WTC11 (cell line): ENCODE measurements around the gene PROC. TPM values are rescaled to one million over a fixed set of nuclear protein-coding genes. Genes with fewer than 3 reads are reported as not detected.

Experiments used
- ATAC-seq: fragments of 200-7000 bp; cut with Tn5 transposase; 2 replicates; pipeline ENCODE4 v1.10.0; 2021; ENCODE audit warnings: mild to moderate bottlenecking, moderate library complexity
- CTCF ChIA-PET: fragments of 300-600 bp; sonication (Branson Sonifier 250); formaldehyde crosslinking; loops from one replicate; lab custom pipeline; 2021; ENCODE audit warnings: antibody characterized with exemption; lab: Charles Lee
- POLR2A ChIA-PET: fragments of 350-600 bp; sonication (Branson Sonifier 250); formaldehyde crosslinking; loops from one replicate; lab custom pipeline; 2021; ENCODE audit warnings: antibody characterized with exemption; lab: Charles Lee
- DNase-seq: peaks from one replicate; pipeline ENCODE4 v3.0.0; 2021; ENCODE audit warnings: low spot score
- H3K27ac Mint-ChIP-seq: 2 replicates; pipeline ENCODE4 v1.8.0; 2021; ENCODE audit warnings: mixed read lengths
- H3K27me3 Mint-ChIP-seq: 2 replicates; pipeline ENCODE4 v1.8.0; 2021; ENCODE audit warnings: low read depth, mild to moderate bottlenecking, moderate library complexity, mixed read lengths
- H3K36me3 Mint-ChIP-seq: 2 replicates; pipeline ENCODE4 v1.8.0; 2021; ENCODE audit warnings: mixed read lengths
- H3K4me1 Mint-ChIP-seq: 2 replicates; pipeline ENCODE4 v1.8.0; 2022; ENCODE audit warnings: mixed read lengths
- H3K4me3 Mint-ChIP-seq: 2 replicates; pipeline ENCODE4 v1.8.0; 2021; ENCODE audit warnings: mild to moderate bottlenecking, moderate library complexity, mixed read lengths
- H3K9me3 Mint-ChIP-seq: 2 replicates; pipeline ENCODE4 v1.8.0; 2021; ENCODE audit warnings: mixed read lengths
- CREM ChIP-seq: sonication (generic); formaldehyde crosslinking; IDR thresholded peaks from 2 replicates; pipeline ENCODE4 v1.8.1; 2022; ENCODE audit warnings: mild to moderate bottlenecking, missing genetic modification reagents, moderate library complexity
- E2F4 ChIP-seq: sonication (generic); formaldehyde crosslinking; IDR thresholded peaks from 2 replicates; pipeline ENCODE4 v1.8.1; 2022; ENCODE audit warnings: low read depth, mild to moderate bottlenecking, moderate library complexity, missing genetic modification reagents, borderline replicate concordance
- EMX1 ChIP-seq: fragments of 250-450 bp; sonication (Bioruptor Pico); IDR thresholded peaks from 2 replicates; pipeline ENCODE4 v1.8.0; 2021; ENCODE audit warnings: mild to moderate bottlenecking
- GRHL2 ChIP-seq: fragments of 250-450 bp; sonication (Bioruptor Pico); IDR thresholded peaks from 2 replicates; pipeline ENCODE4 v1.8.0; 2022; ENCODE audit warnings: mild to moderate bottlenecking, moderate library complexity; ENCODE audit not compliant: insufficient replicate concordance, severe bottlenecking
- GTF2I ChIP-seq: fragments of 250-450 bp; sonication (Bioruptor Pico); conservative IDR thresholded peaks from 2 replicates; pipeline ENCODE4 v1.4.0; 2021; ENCODE audit warnings: mild to moderate bottlenecking
- HMGA2 ChIP-seq: fragments of 250-450 bp; sonication (Bioruptor Pico); IDR thresholded peaks from 2 replicates; pipeline ENCODE4 v1.4.0; 2021; ENCODE audit warnings: mild to moderate bottlenecking, moderate library complexity
- IRF2 ChIP-seq: sonication (generic); formaldehyde crosslinking; IDR thresholded peaks from 2 replicates; pipeline ENCODE4 v1.8.0; 2022; ENCODE audit warnings: low read depth, missing genetic modification reagents, borderline replicate concordance
- KAT7 ChIP-seq: sonication (generic); formaldehyde crosslinking; IDR thresholded peaks from 2 replicates; pipeline ENCODE4 v1.8.1; 2023; ENCODE audit warnings: missing genetic modification reagents, mild to moderate bottlenecking, borderline replicate concordance
- MYBL2 ChIP-seq: sonication (generic); formaldehyde crosslinking; IDR thresholded peaks from 2 replicates; pipeline ENCODE4 v1.8.1; 2023; ENCODE audit warnings: mild to moderate bottlenecking, moderate library complexity, missing genetic modification reagents
- NR1H2 ChIP-seq: sonication (generic); formaldehyde crosslinking; IDR thresholded peaks from 2 replicates; pipeline ENCODE4 v1.9.0; 2021; ENCODE audit warnings: mild to moderate bottlenecking, moderate library complexity, missing genetic modification reagents
- OVOL2 ChIP-seq: fragments of 250-450 bp; sonication (Bioruptor Pico); IDR thresholded peaks from 2 replicates; pipeline ENCODE4 v1.9.0; 2021; ENCODE audit warnings: mild to moderate bottlenecking, borderline replicate concordance
- PREB ChIP-seq: sonication (generic); formaldehyde crosslinking; IDR thresholded peaks from 2 replicates; pipeline ENCODE4 v1.8.1; 2022; ENCODE audit warnings: mild to moderate bottlenecking, missing genetic modification reagents, moderate library complexity, borderline replicate concordance
- SP1 ChIP-seq: sonication (generic); formaldehyde crosslinking; conservative IDR thresholded peaks from 2 replicates; pipeline ENCODE4 v1.8.1; 2022; ENCODE audit warnings: missing genetic modification reagents
- TP53 ChIP-seq: sonication (generic); formaldehyde crosslinking; IDR thresholded peaks from 2 replicates; pipeline ENCODE4 v1.8.1; 2023; ENCODE audit warnings: mild to moderate bottlenecking, missing genetic modification reagents
- ZBTB21 ChIP-seq: sonication (generic); formaldehyde crosslinking; IDR thresholded peaks from 2 replicates; pipeline ENCODE4 v1.8.1; 2023; ENCODE audit warnings: mild to moderate bottlenecking, missing genetic modification reagents, borderline replicate concordance
- ZMAT4 ChIP-seq: fragments of 250-450 bp; sonication (Bioruptor Pico); IDR thresholded peaks from 2 replicates; pipeline ENCODE4 v1.9.0; 2021; ENCODE audit warnings: mild to moderate bottlenecking
- ZNF121 ChIP-seq: sonication (generic); formaldehyde crosslinking; IDR thresholded peaks from 2 replicates; pipeline ENCODE4 v1.8.0; 2023; ENCODE audit warnings: missing genetic modification reagents
- ZNF219 ChIP-seq: sonication (generic); formaldehyde crosslinking; IDR thresholded peaks from 2 replicates; pipeline ENCODE4 v1.8.0; 2023; ENCODE audit warnings: missing genetic modification reagents, mild to moderate bottlenecking, borderline replicate concordance
- ZNF263 ChIP-seq: sonication (generic); formaldehyde crosslinking; IDR thresholded peaks from 2 replicates; pipeline ENCODE4 v1.8.1; 2022; ENCODE audit warnings: low read depth, mild to moderate bottlenecking, moderate library complexity, missing genetic modification reagents
- ZNF317 ChIP-seq: sonication (generic); formaldehyde crosslinking; IDR thresholded peaks from 2 replicates; pipeline ENCODE4 v1.8.1; 2023; ENCODE audit warnings: low read depth, mild to moderate bottlenecking, moderate library complexity, missing genetic modification reagents, borderline replicate concordance
- ZNF396 ChIP-seq: fragments of 250-450 bp; sonication (Bioruptor Pico); IDR thresholded peaks from 2 replicates; pipeline ENCODE4 v1.8.0; 2021; ENCODE audit warnings: mild to moderate bottlenecking, moderate library complexity, borderline replicate concordance
- ZNF425 ChIP-seq: fragments of 250-450 bp; sonication (Bioruptor Pico); conservative IDR thresholded peaks from 2 replicates; pipeline ENCODE4 v1.9.0; 2021; ENCODE audit warnings: mild to moderate bottlenecking
- total RNA-seq: library from RNA; stranded (reverse); gene quantifications from 3 replicates; pipeline ENCODE4 v1.2.3, GENCODE V29; 2021
- TF ChIP-seq, protein P1 (sequence below): fragments of 250-450 bp; sonication (Bioruptor Pico); IDR thresholded peaks from 2 replicates; pipeline ENCODE4 v1.9.0; 2021; ENCODE audit warnings: mild to moderate bottlenecking, borderline replicate concordance
- TF ChIP-seq, protein P2 (sequence below): fragments of 250-450 bp; sonication (Bioruptor Pico); IDR thresholded peaks from 2 replicates; pipeline ENCODE4 v1.9.0; 2021; ENCODE audit warnings: moderate library complexity, mild to moderate bottlenecking, inconsistent platforms, borderline replicate concordance
- TF ChIP-seq, protein P3 (sequence below): sonication (generic); formaldehyde crosslinking; IDR thresholded peaks from 2 replicates; pipeline ENCODE4 v1.8.1; 2022; ENCODE audit warnings: missing genetic modification reagents, borderline replicate concordance

Gene PROC
- total RNA-seq, 1 experiment from 2014 or later = 0.59 TPM

DNA sequence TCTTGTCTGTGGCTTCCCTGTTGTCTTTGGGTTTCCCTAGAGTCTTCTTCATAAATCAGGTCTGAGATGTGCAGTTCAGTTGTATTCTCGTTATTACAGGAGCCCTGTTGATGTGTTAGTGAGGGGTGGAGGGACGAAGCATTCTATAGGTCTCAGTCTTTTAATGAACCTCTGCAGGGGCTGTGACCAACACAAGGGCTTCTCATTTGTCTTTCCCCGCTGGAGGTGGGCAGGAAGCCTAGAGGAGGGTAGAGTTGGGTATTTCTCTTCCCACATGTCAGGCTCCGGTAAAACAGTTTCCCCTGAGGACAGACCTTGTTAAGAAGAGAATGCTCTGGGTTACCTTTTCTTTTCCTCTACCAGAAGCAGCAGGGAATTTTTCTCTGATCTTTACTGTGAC lies 31.2 kb downstream of the PROC start:
- Mint-ChIP-seq H3K36me3 (peaks cover 7% of the 10 kb centered on the region), H3K27ac (peak overlapping the region; percentile 74), H3K9me3 (peaks cover 12% of the 10 kb centered on the region)
- ChIA-PET CTCF (interaction anchor here (1.4 kb wide), 1 partner anchor 26 kb away, joined by 4 read pairs; no protein-coding TSS in a partner anchor), POLR2A (no interaction called here)
- ATAC-seq (peak; percentile 73), DNase-seq (no peak)
- TF ChIP-seq E2F4 (no peak), ZMAT4 (CRISPR knock-in tag) (no peak), TP53 (CRISPR knock-in tag) (no peak), ZNF219 (no peak), ZNF121 (CRISPR knock-in tag) (no peak), NR1H2 (CRISPR knock-in tag) (no peak), KAT7 (no peak), PREB (CRISPR knock-in tag) (no peak), ZNF263 (CRISPR knock-in tag) (no peak), GTF2I (no peak), MYBL2 (CRISPR knock-in tag) (no peak), ZNF425 (CRISPR knock-in tag) (no peak), ZBTB21 (CRISPR knock-in tag) (no peak), HMGA2 (CRISPR knock-in tag) (no peak), CREM (CRISPR knock-in tag) (no peak), EMX1 (no peak), ZNF317 (CRISPR knock-in tag) (no peak)
- TF ChIP-seq, all 79 proteins: peak for 0
- Mint-ChIP-seq H3K4me3 (no peak overlapping the region), H3K27me3 (peaks cover 2% of the 10 kb centered on the region; the same call in 1 of the 2 replicates), H3K4me1 (peaks cover 18% of the 10 kb centered on the region)

GRCh38 chr2:127449898-127450297 lies 31.7 kb downstream of the PROC start:
- peaks cover 9% of the 10 kb centered on the region for H3K9me3 Mint-ChIP-seq
- CTCF ChIA-PET = interaction anchor here (1.4 kb wide), 1 partner anchor 26 kb away, joined by 4 read pairs; no protein-coding TSS in a partner anchor
- peaks cover 4% of the 10 kb centered on the region for H3K36me3 Mint-ChIP-seq
- DNase-seq (no peak), ATAC-seq (no peak)
- peaks cover 20% of the 10 kb centered on the region for H3K4me1 Mint-ChIP-seq
- peak overlapping the region; percentile 74; the same call in 1 of the 2 replicates for H3K27ac Mint-ChIP-seq
- POLR2A ChIA-PET = no interaction called here
- no peak overlapping the region for H3K4me3 Mint-ChIP-seq
- peaks cover 2% of the 10 kb centered on the region; the same call in 1 of the 2 replicates for H3K27me3 Mint-ChIP-seq
- TF ChIP-seq, protein P1, sequence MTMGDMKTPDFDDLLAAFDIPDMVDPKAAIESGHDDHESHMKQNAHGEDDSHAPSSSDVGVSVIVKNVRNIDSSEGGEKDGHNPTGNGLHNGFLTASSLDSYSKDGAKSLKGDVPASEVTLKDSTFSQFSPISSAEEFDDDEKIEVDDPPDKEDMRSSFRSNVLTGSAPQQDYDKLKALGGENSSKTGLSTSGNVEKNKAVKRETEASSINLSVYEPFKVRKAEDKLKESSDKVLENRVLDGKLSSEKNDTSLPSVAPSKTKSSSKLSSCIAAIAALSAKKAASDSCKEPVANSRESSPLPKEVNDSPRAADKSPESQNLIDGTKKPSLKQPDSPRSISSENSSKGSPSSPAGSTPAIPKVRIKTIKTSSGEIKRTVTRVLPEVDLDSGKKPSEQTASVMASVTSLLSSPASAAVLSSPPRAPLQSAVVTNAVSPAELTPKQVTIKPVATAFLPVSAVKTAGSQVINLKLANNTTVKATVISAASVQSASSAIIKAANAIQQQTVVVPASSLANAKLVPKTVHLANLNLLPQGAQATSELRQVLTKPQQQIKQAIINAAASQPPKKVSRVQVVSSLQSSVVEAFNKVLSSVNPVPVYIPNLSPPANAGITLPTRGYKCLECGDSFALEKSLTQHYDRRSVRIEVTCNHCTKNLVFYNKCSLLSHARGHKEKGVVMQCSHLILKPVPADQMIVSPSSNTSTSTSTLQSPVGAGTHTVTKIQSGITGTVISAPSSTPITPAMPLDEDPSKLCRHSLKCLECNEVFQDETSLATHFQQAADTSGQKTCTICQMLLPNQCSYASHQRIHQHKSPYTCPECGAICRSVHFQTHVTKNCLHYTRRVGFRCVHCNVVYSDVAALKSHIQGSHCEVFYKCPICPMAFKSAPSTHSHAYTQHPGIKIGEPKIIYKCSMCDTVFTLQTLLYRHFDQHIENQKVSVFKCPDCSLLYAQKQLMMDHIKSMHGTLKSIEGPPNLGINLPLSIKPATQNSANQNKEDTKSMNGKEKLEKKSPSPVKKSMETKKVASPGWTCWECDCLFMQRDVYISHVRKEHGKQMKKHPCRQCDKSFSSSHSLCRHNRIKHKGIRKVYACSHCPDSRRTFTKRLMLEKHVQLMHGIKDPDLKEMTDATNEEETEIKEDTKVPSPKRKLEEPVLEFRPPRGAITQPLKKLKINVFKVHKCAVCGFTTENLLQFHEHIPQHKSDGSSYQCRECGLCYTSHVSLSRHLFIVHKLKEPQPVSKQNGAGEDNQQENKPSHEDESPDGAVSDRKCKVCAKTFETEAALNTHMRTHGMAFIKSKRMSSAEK (CRISPR knock-in tag) = no peak
- TF ChIP-seq ZBTB21 (CRISPR knock-in tag) (no peak), GRHL2 (CRISPR knock-in tag) (no peak), ZNF317 (CRISPR knock-in tag) (no peak), TP53 (CRISPR knock-in tag) (no peak), ZNF396 (CRISPR knock-in tag) (no peak), IRF2 (CRISPR knock-in tag) (no peak), OVOL2 (CRISPR knock-in tag) (no peak), SP1 (CRISPR knock-in tag) (no peak)
- TF ChIP-seq, protein P2, sequence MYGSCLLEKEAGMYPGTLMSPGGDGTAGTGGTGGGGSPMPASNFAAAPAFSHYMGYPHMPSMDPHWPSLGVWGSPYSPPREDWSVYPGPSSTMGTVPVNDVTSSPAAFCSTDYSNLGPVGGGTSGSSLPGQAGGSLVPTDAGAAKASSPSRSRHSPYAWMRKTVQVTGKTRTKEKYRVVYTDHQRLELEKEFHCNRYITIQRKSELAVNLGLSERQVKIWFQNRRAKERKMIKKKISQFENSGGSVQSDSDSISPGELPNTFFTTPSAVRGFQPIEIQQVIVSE = no peak
- TF ChIP-seq, protein P3, sequence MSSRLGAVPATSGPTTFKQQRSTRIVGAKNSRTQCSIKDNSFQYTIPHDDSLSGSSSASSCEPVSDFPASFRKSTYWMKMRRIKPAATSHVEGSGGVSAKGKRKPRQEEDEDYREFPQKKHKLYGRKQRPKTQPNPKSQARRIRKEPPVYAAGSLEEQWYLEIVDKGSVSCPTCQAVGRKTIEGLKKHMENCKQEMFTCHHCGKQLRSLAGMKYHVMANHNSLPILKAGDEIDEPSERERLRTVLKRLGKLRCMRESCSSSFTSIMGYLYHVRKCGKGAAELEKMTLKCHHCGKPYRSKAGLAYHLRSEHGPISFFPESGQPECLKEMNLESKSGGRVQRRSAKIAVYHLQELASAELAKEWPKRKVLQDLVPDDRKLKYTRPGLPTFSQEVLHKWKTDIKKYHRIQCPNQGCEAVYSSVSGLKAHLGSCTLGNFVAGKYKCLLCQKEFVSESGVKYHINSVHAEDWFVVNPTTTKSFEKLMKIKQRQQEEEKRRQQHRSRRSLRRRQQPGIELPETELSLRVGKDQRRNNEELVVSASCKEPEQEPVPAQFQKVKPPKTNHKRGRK (CRISPR knock-in tag) = no peak
